IPS-NIHi11 (cell line): ENCODE data around the gene CHCHD10.
A peak's percentile ranks its signal among the peaks of the same experiment; 100 is the strongest.
"Not testable (repeated sequence)": the region's sequence is repeated elsewhere in the genome, so short reads cannot be mapped to it uniquely, and the experiment has no call there.

ENCODE experiments used
- DNase-seq: peaks from one replicate; pipeline ENCODE4 v3.0.0; 2012; ENCODE audit warnings: mixed read lengths, low spot score

The CHCHD10 gene

GRCh38 chr22:23750367-23750713, 17.4 kb downstream of the CHCHD10 start:
- DNase-seq: no peak

GRCh38 chr22:23749841-23750301, 17.9 kb downstream of the CHCHD10 start:
- no peak for DNase-seq

- DNase-seq: no peak
Observed at GRCh38 chr22:23745791-23746190, 22.0 kb downstream of the CHCHD10 start.

GRCh38 chr22:23744485-23744884, 23.3 kb downstream of the CHCHD10 start:
- DNase-seq: no peak

- no peak for DNase-seq
Observed at GRCh38 chr22:23744001-23744400, 23.8 kb downstream of the CHCHD10 start.

GRCh38 chr22:23743303-23743705, 24.5 kb downstream of the CHCHD10 start:
- no peak for DNase-seq

GRCh38 chr22:23742505-23743264, 25.1 kb downstream of the CHCHD10 start:
- no peak for DNase-seq

GRCh38 chr22:23737696-23738095, 30.1 kb downstream of the CHCHD10 start:
- DNase-seq: no peak

- DNase-seq: not testable (repeated sequence)
Observed at GRCh38 chr22:23728108-23728507, 39.7 kb downstream of the CHCHD10 start.

GRCh38 chr22:23722724-23723123, 45.0 kb downstream of the CHCHD10 start:
- no peak for DNase-seq

GRCh38 chr22:23722160-23722559, 45.6 kb downstream of the CHCHD10 start:
- no peak for DNase-seq

- no peak for DNase-seq
Observed at GRCh38 chr22:23720855-23721254, 46.9 kb downstream of the CHCHD10 start.

- no peak for DNase-seq
Observed at GRCh38 chr22:23718371-23719165, 49.2 kb downstream of the CHCHD10 start.

GRCh38 chr22:23716811-23717801, 50.7 kb downstream of the CHCHD10 start:
- peak; percentile 97 for DNase-seq
